NK-92 treated with Interleukin-12 subunit alpha and Interleukin-12 subunit beta, amount 100 ng/mL, for 24 hours (cell line): ENCODE data around the gene FBXW7.

Experiments used
- DNase-seq: peaks from one replicate; lab custom pipeline; 2025; lab: John Stamatoyannopoulos, UW

The FBXW7 gene

DNA sequence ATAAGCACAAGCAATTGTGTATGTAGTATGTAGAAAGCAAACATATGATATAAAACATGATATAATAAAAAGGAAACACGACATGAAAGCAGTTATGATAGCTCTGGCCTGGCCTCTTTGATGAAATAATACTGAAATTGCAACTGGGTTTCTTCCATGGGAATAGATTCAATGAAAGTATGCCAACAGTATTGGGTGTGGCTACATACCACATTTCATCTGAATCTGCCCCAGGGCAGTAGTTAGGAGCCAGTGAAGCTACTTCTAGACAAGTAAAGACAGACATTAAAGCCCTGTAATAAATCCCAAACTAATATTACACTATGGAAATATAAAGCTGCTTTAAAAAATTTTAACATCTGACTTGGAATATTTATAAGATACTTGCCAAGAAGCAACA is 207.3 kb downstream of the FBXW7 start:
- no peak for DNase-seq

DNA sequence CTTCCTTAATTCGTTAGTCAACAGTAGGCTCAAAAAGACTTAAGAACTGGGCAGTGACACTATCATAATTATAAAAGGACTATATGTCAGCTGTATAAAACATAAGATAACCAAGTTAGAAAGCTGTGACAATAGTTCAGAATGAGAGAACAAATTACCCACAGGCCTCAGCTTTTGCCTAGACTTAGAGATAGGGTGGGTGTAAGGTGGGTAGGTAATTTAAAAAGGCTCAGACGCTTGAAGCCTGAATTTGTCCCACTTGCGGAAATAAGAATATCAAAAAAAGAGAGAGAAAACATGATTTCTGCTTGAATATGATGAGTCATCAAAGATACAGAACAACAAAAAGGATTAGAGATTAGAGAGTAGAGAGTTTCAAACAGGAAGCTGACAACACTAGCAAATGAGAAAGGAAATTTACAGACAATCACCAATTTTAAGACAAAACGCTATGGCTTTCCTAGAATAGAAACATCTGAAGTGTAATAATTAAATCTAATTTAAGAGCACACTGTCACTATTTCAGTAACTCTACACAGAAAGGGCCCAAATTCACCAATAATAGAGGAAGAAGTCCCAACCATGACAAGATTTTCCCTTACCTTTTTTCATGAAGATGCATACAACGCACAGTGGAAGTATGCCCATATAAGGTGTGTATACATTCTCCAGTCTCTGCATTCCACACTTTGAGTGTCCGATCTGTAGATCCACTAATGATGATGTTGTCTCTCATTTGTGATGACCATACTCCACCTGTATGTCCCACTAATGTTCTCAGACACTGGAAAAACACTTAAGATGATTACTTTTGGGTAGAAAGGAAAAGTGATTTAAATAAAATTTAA is 208.1 kb downstream of the FBXW7 start:
- DNase-seq: no peak

GRCh38 chr4:152325831-152326230 is 210.1 kb downstream of the FBXW7 start:
- no peak for DNase-seq

GRCh38 chr4:152323221-152323620 is 212.7 kb downstream of the FBXW7 start:
- no peak for DNase-seq

DNA sequence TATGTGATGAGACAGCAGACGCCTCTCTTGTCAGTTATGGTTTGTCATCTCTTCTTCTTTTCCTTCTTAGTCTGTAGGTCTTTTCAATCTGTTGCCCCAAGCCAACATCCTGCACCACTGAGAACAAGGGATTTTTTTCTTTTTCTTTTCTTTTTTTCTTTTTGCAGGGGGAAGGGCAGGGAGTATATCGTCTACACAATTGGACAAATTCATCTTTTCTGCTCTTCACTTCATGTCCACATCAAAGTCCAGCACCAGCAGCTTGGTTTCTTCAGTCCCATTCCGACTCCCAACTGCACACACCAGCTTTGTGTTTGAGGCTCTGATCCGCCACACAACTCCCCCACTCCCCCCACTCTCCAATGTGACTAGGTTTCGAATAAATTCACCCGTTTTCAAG is 213.2 kb downstream of the FBXW7 start:
- no peak for DNase-seq

DNA sequence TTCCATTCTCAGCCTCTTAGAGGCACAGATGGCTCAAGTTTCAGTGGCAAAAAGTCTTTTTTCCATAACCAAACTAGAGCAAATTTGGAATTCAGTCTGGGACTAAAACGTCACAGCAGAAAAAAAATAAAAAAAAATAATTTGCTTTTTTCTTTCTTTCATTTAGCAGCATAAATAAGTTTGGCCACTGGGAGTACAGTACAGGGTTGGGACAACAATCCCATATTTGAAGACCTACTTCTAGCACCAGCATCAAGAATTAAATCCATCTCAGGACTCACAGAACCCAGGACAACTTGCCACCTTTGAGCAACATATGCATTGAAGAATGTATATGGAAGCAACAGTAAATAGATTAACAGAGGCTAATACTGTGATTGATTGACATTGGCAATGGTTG is 214.0 kb downstream of the FBXW7 start:
- no peak for DNase-seq

GRCh38 chr4:152321398-152321797 is 214.5 kb downstream of the FBXW7 start:
- no peak for DNase-seq

- DNase-seq: no peak
Observed at GRCh38 chr4:152316969-152317368, 218.9 kb downstream of the FBXW7 start.

DNA sequence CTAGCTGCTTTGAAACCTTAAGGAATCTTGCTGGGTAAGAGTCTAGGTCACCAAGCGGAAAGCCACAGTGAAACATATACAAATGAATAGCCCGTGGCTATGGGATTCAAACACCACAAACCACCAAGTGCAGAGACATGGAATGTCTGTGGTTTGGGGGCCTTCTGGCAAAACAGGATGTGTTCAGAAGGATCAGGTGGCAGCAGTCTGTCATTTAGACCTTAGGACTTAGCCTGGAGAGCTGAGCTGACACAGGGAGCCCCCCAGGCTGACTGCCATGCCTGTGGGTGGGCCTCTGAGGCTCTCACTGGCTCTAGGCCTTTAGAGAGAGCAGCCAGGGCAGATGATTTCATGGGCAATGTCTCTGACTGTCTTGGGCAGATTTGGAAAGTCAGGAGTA is 225.6 kb downstream of the FBXW7 start:
- no peak for DNase-seq

DNA sequence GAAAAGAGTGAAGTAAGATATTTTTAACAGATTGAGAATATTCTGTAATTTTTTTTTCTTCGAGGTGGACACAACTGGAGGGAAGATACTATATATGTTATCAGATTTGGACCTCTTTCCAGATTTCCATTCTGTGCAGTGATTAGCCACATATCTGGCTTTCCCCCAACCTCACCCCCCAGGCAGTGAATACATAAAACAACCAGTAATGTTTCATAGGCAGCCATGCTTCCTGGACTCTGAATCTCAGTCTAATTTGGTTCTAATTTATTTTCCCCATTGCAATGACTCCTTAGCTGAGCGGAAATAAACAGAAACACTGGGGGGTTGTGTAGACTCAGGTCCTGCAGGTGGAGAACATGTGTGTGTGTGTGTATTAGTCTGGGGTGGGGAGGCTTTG is 226.5 kb downstream of the FBXW7 start:
- DNase-seq: no peak

DNA sequence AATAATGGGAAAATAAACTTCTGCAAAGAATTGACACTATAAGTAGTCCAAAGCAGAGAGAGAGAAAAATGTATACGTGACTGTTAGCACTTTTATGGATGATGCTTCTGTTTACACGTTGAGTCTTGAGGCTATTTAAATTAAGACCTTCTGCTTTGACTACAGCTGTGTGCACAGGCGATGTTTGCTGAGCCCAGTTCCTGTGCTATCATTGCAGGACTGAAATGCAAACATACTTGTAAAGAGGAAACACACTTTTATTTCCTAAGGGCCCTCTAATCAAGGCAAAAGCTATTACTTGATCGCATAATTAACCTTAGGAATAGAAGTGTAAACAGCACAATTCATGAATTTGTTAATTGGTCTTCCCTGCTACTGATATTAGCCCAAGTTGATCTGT is 226.9 kb downstream of the FBXW7 start:
- no peak for DNase-seq

- no peak for DNase-seq
Observed at GRCh38 chr4:152307669-152308068, 228.2 kb downstream of the FBXW7 start.

DNA sequence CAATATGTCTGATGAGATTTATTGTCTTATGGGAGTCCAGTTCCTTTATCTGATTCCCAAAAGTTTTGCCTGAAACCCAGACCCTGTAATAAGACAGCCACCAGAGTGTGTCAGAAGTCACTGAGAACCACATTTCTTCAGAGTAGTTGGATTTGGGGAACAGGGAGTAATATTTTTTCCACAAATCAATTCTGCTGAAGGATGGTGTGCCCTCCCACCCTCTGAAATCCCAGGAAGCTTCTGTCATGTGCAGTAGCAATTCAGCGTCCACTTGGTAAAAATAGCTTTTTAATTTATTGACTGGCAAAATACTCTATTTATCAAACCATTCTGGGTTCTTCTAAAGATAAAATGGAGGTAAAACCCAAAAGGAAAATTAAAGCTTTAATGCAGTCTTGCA is 229.4 kb downstream of the FBXW7 start:
- no peak for DNase-seq

DNA sequence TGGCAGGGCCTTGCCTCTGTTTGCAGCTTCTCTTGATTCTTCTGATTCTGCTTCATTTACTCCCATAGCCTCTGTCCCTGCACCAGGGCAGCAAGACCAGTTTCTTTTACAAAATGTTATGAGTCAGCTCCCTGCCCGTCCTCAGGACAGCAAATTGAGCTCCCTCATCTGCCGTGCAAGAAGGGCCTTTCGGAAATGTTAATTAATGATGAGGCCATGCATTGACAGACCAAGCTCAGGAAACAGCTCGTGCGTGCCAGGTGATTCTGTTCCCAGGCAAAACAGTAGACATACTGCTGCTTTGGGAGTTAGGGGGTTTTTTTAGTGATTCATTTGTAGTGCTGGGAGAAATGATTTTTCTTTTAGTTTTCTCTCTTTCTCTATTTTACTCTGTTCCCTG is 231.7 kb downstream of the FBXW7 start:
- no peak for DNase-seq

DNA sequence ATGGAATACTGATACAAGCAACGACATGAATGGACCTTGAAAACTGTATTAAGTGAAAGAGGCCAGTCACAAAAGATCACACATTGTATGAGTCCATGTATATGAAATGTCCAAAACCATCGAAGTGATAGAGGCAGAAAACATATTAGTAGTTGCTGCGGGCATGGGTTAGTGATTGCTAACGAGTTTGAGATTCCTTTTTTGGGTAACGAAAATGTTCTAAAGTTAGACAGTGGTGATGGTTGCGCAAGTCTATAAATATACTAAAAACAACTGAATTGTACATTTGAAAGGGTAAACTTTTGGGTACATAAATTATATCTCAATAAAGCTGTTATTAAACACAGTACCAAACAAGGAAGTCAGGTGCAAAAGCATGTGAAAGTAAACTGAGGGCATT is 234.5 kb downstream of the FBXW7 start:
- no peak for DNase-seq

GRCh38 chr4:152299553-152299952 is 236.3 kb downstream of the FBXW7 start:
- DNase-seq: no peak

- no peak for DNase-seq
Observed at GRCh38 chr4:152296386-152296785, 239.5 kb downstream of the FBXW7 start.

GRCh38 chr4:152294765-152295164 is 241.1 kb downstream of the FBXW7 start:
- DNase-seq: no peak

DNA sequence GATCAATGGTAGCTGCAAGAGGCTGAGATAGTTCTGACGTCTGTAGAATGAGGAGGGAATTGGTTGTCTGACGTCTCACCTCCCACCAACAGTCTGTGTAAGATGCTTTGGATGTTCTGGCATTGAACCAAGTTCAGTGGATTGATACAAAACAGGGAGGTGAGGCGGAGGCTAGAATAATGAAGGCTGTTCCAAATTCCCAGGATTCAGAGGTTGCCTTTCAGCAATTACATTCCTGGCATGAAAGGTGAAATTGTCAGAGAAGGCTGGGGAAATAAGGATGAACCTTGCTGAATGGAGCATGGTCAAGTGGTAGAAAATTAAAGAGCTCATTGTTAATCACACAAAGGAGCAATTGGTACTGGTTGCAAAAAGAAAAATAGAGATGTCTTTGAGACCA is 241.6 kb downstream of the FBXW7 start:
- DNase-seq: no peak

DNA sequence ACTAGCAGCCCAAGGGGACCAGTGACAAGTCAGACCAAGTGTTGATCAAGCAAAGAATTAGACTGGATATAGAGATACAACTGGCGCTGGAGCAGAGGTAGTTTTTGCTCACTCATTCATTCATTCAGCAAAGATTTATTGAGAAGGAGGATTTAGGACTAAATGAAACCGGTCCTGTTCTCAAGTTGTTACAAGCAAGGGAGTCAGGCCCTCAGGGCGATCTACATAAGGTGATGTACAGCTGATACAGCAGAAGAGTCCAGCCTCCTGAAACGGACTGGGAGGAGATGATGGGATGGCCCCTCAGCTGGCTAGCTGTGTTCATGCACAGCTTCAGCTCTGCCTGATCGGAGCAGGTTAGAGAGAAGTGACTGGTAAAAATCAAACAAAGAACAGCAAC is 242.4 kb downstream of the FBXW7 start:
- no peak for DNase-seq

DNA sequence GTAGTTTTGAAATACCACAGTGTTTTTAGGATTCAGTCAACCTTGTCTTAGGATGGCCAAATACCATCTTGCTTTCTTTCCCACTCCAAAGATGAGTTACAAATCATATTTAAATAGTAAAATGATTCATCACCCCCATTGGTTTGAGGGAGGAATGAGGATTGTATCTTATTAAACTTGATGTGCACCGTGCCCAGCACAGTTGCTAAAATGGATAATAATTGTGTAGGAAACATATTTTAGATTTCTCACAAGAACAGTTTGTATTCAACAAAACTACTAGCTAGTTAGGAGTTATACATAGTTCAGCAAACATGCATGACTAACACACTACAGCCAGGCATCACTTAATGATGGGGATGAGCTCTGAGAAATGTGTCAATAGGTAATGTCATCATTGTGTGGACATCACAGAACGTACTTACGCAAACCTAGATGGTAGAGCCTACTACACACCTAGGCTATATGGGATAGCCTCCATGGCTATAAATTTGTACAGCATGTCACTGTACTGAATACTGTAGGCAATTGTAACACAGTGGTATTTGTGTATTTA is 245.4 kb downstream of the FBXW7 start:
- DNase-seq: no peak

DNA sequence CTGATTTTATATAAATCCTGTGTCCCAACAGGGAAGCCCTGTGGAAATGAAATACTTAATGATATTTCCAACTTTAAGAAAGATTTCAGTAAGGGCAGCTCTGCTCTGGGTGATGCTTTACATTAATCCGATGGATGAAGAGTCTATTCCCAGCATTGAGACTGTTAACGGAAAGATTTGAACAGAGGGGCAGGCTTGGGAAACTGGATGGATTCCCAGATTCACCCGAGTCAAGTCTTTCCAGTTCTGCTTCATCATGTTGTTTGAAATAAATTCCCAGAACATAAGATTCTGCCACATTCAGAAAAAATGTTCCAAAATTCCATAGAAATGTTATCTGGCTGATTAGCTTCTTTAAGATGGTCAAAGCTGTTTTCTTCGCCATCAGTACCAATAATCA is 246.0 kb downstream of the FBXW7 start:
- no peak for DNase-seq

- no peak for DNase-seq
Observed at GRCh38 chr4:152289541-152289940, 246.4 kb downstream of the FBXW7 start.
